GM23248 (cell line): ENCODE data around the gene GRIP2. TPM values are rescaled to one million over a fixed set of nuclear protein-coding genes. Genes with fewer than 3 reads are reported as not detected.

Experiments
- DNase-seq: peaks from one replicate; pipeline ENCODE4 v3.0.0-alpha.2; 2015
- H2AFZ ChIP-seq: fragments of 200-600 bp; sonication (generic); 2 replicates; pipeline ENCODE4 v1.6.1; 2016; ENCODE audit warnings: antibody characterized with exemption
- H3F3A ChIP-seq: fragments of 200-600 bp; sonication (generic); 2 replicates; pipeline ENCODE4 v1.6.1; 2016; ENCODE audit warnings: mild to moderate bottlenecking, antibody characterized with exemption, mixed run types; ENCODE audit not compliant: insufficient read depth
- H3K27ac ChIP-seq: fragments of 200-600 bp; sonication (generic); 2 replicates; pipeline ENCODE4 v1.5.1; 2016; ENCODE audit warnings: mild to moderate bottlenecking
- H3K27me3 ChIP-seq: fragments of 200-600 bp; sonication (generic); replicated peaks from 2 replicates; pipeline ENCODE4 v1.6.1; 2016; ENCODE audit warnings: mild to moderate bottlenecking; ENCODE audit not compliant: insufficient read depth
- H3K36me3 ChIP-seq: fragments of 200-600 bp; sonication (generic); 2 replicates; pipeline ENCODE4 v1.6.1; 2016; ENCODE audit warnings: low read depth, mild to moderate bottlenecking
- H3K4me1 ChIP-seq: fragments of 200-600 bp; sonication (generic); 2 replicates; pipeline ENCODE4 v1.6.1; 2016; ENCODE audit warnings: mild to moderate bottlenecking; ENCODE audit not compliant: insufficient read depth
- H3K4me2 ChIP-seq: fragments of 200-600 bp; sonication (generic); one replicate; pipeline ENCODE4 v1.6.1; 2016; ENCODE audit warnings: mild to moderate bottlenecking; ENCODE audit not compliant: unreplicated experiment
- H3K4me3 ChIP-seq: fragments of 200-600 bp; sonication (generic); 2 replicates; pipeline ENCODE4 v1.5.1; 2016; ENCODE audit warnings: mild to moderate bottlenecking
- H3K79me2 ChIP-seq: fragments of 200-600 bp; sonication (generic); 2 replicates; pipeline ENCODE4 v1.6.1; 2016; ENCODE audit warnings: mild to moderate bottlenecking; ENCODE audit not compliant: insufficient read depth
- H3K9ac ChIP-seq: fragments of 200-600 bp; sonication (generic); 2 replicates; pipeline ENCODE4 v1.6.1; 2016; ENCODE audit warnings: mild to moderate bottlenecking
- H3K9me2 ChIP-seq: fragments of 200-600 bp; sonication (generic); 2 replicates; pipeline ENCODE4 v1.6.1; 2016; ENCODE audit warnings: mixed run types, mild to moderate bottlenecking, moderate library complexity; ENCODE audit not compliant: insufficient read depth
- H3K9me3 ChIP-seq: fragments of 200-600 bp; sonication (generic); one replicate; pipeline ENCODE4 v1.6.1; 2017; ENCODE audit warnings: low read depth
- H4K20me1 ChIP-seq: fragments of 200-600 bp; sonication (generic); 2 replicates; pipeline ENCODE4 v1.6.0; 2016; ENCODE audit not compliant: insufficient read depth
- EZH2 ChIP-seq: fragments of 200-600 bp; sonication (generic); IDR thresholded peaks from 2 replicates; pipeline ENCODE4 v1.6.1; 2018; ENCODE audit warnings: antibody characterized with exemption, mild to moderate bottlenecking; ENCODE audit not compliant: insufficient read depth, poor library complexity, severe bottlenecking
- EZH2phosphoT487 ChIP-seq: fragments of 200-600 bp; sonication (generic); IDR thresholded peaks from 2 replicates; pipeline ENCODE4 v1.6.1; 2018; ENCODE audit warnings: antibody characterized with exemption, moderate library complexity, mild to moderate bottlenecking, low read depth; ENCODE audit not compliant: insufficient read depth
- WGBS, 2 experiments: methylation state at CpG; one replicate each; pipeline ENCODE4 v1.1.6; 2015 to 2017; ENCODE audit warnings: low lambda C conversion rate in 2 of 2, low coverage in 1 of 2; ENCODE audit errors: missing lambda C conversion rate in 2 of 2; 5-methylcytosine and 5-hydroxymethylcytosine counted together
- in situ Hi-C: fragments of 300-500 bp; cut with MboI; formaldehyde crosslinking; loops from 2 replicates; pipeline ENCODE4 v1.15.0; 2020
- polyA plus RNA-seq: library from polyadenylated mRNA; unstranded; fragments of >200 nt; fragmentation: Nextera tagmentation; extraction: Ambion mirVana; gene quantifications from 2 replicates; pipeline ENCODE4 v1.2.1, GENCODE V29; 2016
- total RNA-seq: library from RNA; depleted of rRNA; stranded (reverse); fragments of >200 nt; shearing (Covaris generic); gene quantifications from 2 replicates; pipeline ENCODE4 v1.2.3, GENCODE V29; 2014; rRNA removed

Gene GRIP2
- 0.11 TPM in 1 of 2 replicates, not detected in the other for total RNA-seq
- polyA plus RNA-seq: 0.14 TPM in 1 of 2 replicates, not detected in the other

GRCh38 chr3:14539742-14540491 is at the start of gene GRIP2:
TSS of gene GRIP2 (minus strand) at chr3:14540342. CDS start at chr3:14540308, 34 bp downstream.
- Histone ChIP-seq H3K4me3 (no peak within 1 kb of the TSS), H3K79me2 (no peaks in the 10 kb centered on the region), H3F3A (no peaks in the 10 kb centered on the region), H3K9me2 (no peaks in the 10 kb centered on the region), H2AFZ (no peak within 1 kb of the TSS), H3K4me1 (no peaks in the 10 kb centered on the region), H3K27me3 (peaks cover 19% of the 10 kb centered on the region), H3K9me3 (no peaks in the 10 kb centered on the region), H3K27ac (no peak within 1 kb of the TSS), H3K36me3 (no peaks in the 10 kb centered on the region), H3K9ac (no peak within 1 kb of the TSS), H3K4me2 (no peak within 1 kb of the TSS), H4K20me1 (no peaks in the 10 kb centered on the region)
- TF ChIP-seq EZH2phosphoT487 (no peak), EZH2 (no peak)
- WGBS, 2 experiments: 40 to 41% methylated on average over 13 to 14 of the region's 14 CpGs
- in situ Hi-C loops: no loop called here
- no peak for DNase-seq

DNA sequence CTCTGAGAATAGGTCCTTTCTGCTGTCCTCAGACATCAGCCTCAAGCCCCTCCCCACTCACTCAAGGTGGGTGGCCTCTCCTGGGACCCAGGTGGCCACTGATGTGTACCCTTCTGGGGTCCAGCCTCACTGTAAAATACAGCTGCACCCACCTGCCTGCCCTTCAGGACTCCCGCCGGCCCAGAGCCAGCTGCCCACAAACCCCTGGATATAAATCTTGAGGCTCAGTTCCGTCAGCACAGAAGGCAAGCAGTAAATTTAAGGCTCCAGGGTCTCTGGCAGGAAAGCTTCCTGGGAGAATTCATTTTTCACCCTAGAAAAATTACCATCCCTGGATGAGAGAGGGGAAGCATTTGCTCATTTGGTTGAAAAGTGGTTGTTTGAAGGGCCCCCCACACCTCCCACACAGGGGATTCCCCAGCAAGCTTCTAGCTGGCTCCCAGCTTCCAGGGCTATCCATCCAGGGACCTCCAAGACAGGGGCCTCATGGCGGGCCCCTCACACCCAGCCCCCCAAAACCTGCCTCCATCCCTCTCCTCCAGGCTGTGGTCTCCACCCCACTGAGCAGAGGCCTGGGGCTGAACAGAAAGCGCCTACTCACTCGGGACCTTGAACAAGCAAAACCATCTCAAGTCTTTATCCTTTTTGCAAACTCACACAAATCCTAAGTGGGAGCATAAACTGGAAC is 48.4 kb upstream of the GRIP2 start:
- Histone ChIP-seq H3K4me3 (no peak overlapping the region), H3K79me2 (no peaks in the 10 kb centered on the region), H3K27ac (no peak overlapping the region), H3F3A (no peaks in the 10 kb centered on the region), H3K36me3 (no peaks in the 10 kb centered on the region), H3K4me2 (no peak overlapping the region), H4K20me1 (no peaks in the 10 kb centered on the region), H3K4me1 (peaks cover 10% of the 10 kb centered on the region), H3K9me3 (no peaks in the 10 kb centered on the region), H2AFZ (no peak overlapping the region), H3K9me2 (no peaks in the 10 kb centered on the region), H3K27me3 (peaks cover 9% of the 10 kb centered on the region; the same call in 1 of the 2 replicates), H3K9ac (no peak overlapping the region)
- in situ Hi-C loops: no loop called here
- no peak for DNase-seq
- WGBS, 2 experiments: 64 to 66% methylated on average over 6 of the region's 6 CpGs
- TF ChIP-seq EZH2: no peak
- no peak for TF ChIP-seq EZH2phosphoT487

DNA sequence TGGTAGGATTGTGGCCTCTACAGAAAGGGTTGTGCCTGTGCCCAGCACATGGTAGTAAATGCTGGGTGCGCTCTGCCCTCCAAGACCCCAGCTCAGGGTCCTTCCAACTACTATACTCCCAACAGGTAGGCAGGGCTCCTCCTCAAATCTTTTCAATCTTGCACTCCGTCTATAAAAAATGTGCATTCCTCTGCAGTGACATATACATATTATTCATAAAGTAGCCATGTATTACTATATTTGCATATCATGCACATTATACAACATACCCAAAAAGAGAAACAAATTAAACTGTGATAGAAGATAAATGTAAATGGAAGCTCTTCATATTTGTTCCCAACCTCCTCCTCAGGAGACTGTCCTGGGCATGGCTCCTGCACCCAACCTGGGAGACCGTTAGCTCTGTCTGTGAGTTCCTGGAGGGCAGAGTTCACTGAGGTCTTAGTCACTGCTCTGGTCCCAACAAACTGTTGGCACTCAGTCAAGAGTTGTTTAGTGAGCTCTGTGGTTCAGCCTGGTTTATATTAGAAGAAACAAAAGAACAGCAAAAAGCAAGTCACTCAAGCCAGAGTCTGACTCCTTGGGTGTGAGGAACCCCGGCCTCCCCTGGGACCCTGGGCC is 47.7 kb upstream of the GRIP2 start:
- H3K4me3 ChIP-seq: no peak overlapping the region
- in situ Hi-C loops: no loop called here
- no peaks in the 10 kb centered on the region for H3F3A ChIP-seq
- peaks cover 10% of the 10 kb centered on the region for H3K4me1 ChIP-seq
- H4K20me1 ChIP-seq: no peaks in the 10 kb centered on the region
- peaks cover 9% of the 10 kb centered on the region; the same call in 1 of the 2 replicates for H3K27me3 ChIP-seq
- no peak overlapping the region for H2AFZ ChIP-seq
- no peak overlapping the region for H3K4me2 ChIP-seq
- 20 to 25% methylated on average over 4 of the region's 4 CpGs for WGBS, 2 experiments
- no peaks in the 10 kb centered on the region for H3K36me3 ChIP-seq
- no peaks in the 10 kb centered on the region for H3K79me2 ChIP-seq
- H3K9me3 ChIP-seq: no peaks in the 10 kb centered on the region
- TF ChIP-seq EZH2phosphoT487 (no peak), EZH2 (no peak)
- no peak overlapping the region for H3K27ac ChIP-seq
- no peak overlapping the region for H3K9ac ChIP-seq
- no peaks in the 10 kb centered on the region for H3K9me2 ChIP-seq
- DNase-seq: peak; percentile 80

DNA sequence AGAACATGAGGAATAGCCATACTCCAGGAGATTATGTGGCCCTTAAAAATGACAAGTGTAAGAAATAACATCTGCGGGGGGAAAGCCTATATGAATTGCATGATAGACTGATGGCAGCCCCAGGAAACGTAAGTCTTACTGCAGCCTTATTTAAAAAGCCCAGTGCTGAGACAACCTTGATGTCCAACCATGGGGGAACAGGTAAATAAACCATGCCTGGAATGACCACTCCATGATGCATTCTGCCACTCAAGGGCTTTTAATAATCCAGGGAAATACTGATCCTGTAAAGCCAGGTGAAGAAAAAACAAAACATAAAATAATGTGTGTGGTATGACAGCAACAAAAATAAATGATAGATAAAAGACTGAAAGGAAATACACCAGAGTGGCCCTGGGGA is 46.5 kb upstream of the GRIP2 start:
- H3K9me2 ChIP-seq: no peaks in the 10 kb centered on the region
- H3K36me3 ChIP-seq: no peaks in the 10 kb centered on the region
- no peak overlapping the region for H3K9ac ChIP-seq
- 87 to 94% methylated on average over 2 of the region's 2 CpGs for WGBS, 2 experiments
- H3F3A ChIP-seq: no peaks in the 10 kb centered on the region
- H3K27me3 ChIP-seq: peaks cover 16% of the 10 kb centered on the region; the same call in 1 of the 2 replicates
- TF ChIP-seq EZH2phosphoT487: no peak
- TF ChIP-seq EZH2: no peak
- H3K79me2 ChIP-seq: no peaks in the 10 kb centered on the region
- in situ Hi-C loops: no loop called here
- H3K4me3 ChIP-seq: no peak overlapping the region
- peaks cover 10% of the 10 kb centered on the region for H3K4me1 ChIP-seq
- H3K4me2 ChIP-seq: no peak overlapping the region
- H3K27ac ChIP-seq: no peak overlapping the region
- H2AFZ ChIP-seq: no peak overlapping the region
- no peaks in the 10 kb centered on the region for H3K9me3 ChIP-seq
- H4K20me1 ChIP-seq: no peaks in the 10 kb centered on the region
- no peak for DNase-seq
